Calu3 (cell line): ENCODE measurements around the gene RALGAPB. TPM values are rescaled to one million over a fixed set of nuclear protein-coding genes. Genes with fewer than 3 reads are reported as not detected.

ENCODE experiments used
- BruUV-seq: library from RNA; stranded (reverse); fragments of 400-500 nt; replicated peaks from 2 replicates; lab custom pipeline; 2021; lab: Mats Ljungman, UMichigan
- CTCF ChIA-PET: fragments of 300-600 bp; sonication (Branson Sonifier 250); formaldehyde crosslinking; loops from one replicate; lab custom pipeline; 2022; ENCODE audit warnings: antibody characterized with exemption; lab: Charles Lee
- DNase-seq: peaks from one replicate; pipeline ENCODE4 v3.0.0; 2022
- H3K27ac Mint-ChIP-seq: one replicate; pipeline ENCODE4 v1.8.0; 2022; ENCODE audit warnings: mixed read lengths; ENCODE audit not compliant: unreplicated experiment
- H3K27me3 Mint-ChIP-seq: one replicate; pipeline ENCODE4 v1.8.0; 2022; ENCODE audit warnings: mixed read lengths; ENCODE audit not compliant: unreplicated experiment
- H3K36me3 Mint-ChIP-seq: one replicate; pipeline ENCODE4 v1.8.0; 2022; ENCODE audit warnings: mild to moderate bottlenecking, moderate library complexity, mixed read lengths; ENCODE audit not compliant: insufficient read depth, unreplicated experiment
- H3K4me1 Mint-ChIP-seq: one replicate; pipeline ENCODE4 v1.8.0; 2022; ENCODE audit warnings: mild to moderate bottlenecking, low read depth, mixed read lengths; ENCODE audit not compliant: unreplicated experiment
- H3K4me3 Mint-ChIP-seq: one replicate; pipeline ENCODE4 v1.8.0; 2022; ENCODE audit warnings: mild to moderate bottlenecking, low read depth, moderate library complexity, mixed read lengths; ENCODE audit not compliant: unreplicated experiment
- H3K9me3 Mint-ChIP-seq: one replicate; pipeline ENCODE4 v1.8.0; 2022; ENCODE audit warnings: low read depth, mixed read lengths; ENCODE audit not compliant: unreplicated experiment
- CTCF ChIP-seq: fragments of 200-600 bp; IDR thresholded peaks from one replicate; pipeline ENCODE4 v1.8.0; 2022; ENCODE audit warnings: antibody characterized with exemption; ENCODE audit not compliant: unreplicated experiment
- intact Hi-C: fragments of 100-400 bp; cut with micrococcal nuclease; formaldehyde crosslinking; loops from one replicate; pipeline ENCODE4 v1.10.0; 2022; ENCODE audit not compliant: unreplicated experiment
- total RNA-seq: library from RNA; stranded (reverse); gene quantifications from 2 replicates; pipeline ENCODE4 v1.2.3, GENCODE V29; 2022

The RALGAPB gene
- total RNA-seq, 1 experiment from 2014 or later = 59.8 TPM

GRCh38 chr20:38426006-38426897, 46.4 kb upstream of the RALGAPB start:
- BruUV-seq = no TSS peak
- Mint-ChIP-seq H3K27ac (peak overlapping the region; percentile 28), H3K9me3 (no peaks in the 10 kb centered on the region), H3K36me3 (peaks cover 98% of the 10 kb centered on the region), H3K4me1 (peaks cover 46% of the 10 kb centered on the region), H3K27me3 (no peaks in the 10 kb centered on the region), H3K4me3 (peak overlapping the region; percentile 11)
- intact Hi-C loops = no loop called here
- no peak for TF ChIP-seq CTCF
- CTCF ChIA-PET = no interaction called here
- DNase-seq = no peak

GRCh38 chr20:38427655-38428023, 45.0 kb upstream of the RALGAPB start:
- no peak for TF ChIP-seq CTCF
- peaks cover 60% of the 10 kb centered on the region for H3K4me1 Mint-ChIP-seq
- CTCF ChIA-PET = no interaction called here
- DNase-seq = no peak
- H3K4me3 Mint-ChIP-seq = no peak overlapping the region
- H3K9me3 Mint-ChIP-seq = no peaks in the 10 kb centered on the region
- H3K27me3 Mint-ChIP-seq = no peaks in the 10 kb centered on the region
- no TSS peak for BruUV-seq
- H3K36me3 Mint-ChIP-seq = peaks cover 97% of the 10 kb centered on the region
- intact Hi-C loops = no loop called here
- peak overlapping the region; percentile 28 for H3K27ac Mint-ChIP-seq

- Mint-ChIP-seq H3K4me1 (peaks cover 63% of the 10 kb centered on the region), H3K27me3 (no peaks in the 10 kb centered on the region), H3K4me3 (no peak overlapping the region), H3K9me3 (no peaks in the 10 kb centered on the region), H3K27ac (no peak overlapping the region), H3K36me3 (peaks cover 98% of the 10 kb centered on the region)
- no peak for TF ChIP-seq CTCF
- DNase-seq = no peak
- CTCF ChIA-PET = no interaction called here
- BruUV-seq = no TSS peak
- intact Hi-C loops = no loop called here
These were observed 43.8 kb upstream of the RALGAPB start for GRCh38 chr20:38428800-38429199.

- no TSS peak for BruUV-seq
- Mint-ChIP-seq H3K9me3 (no peaks in the 10 kb centered on the region), H3K27ac (no peak overlapping the region), H3K4me3 (no peak overlapping the region), H3K4me1 (peaks cover 63% of the 10 kb centered on the region), H3K36me3 (peaks cover 98% of the 10 kb centered on the region), H3K27me3 (no peaks in the 10 kb centered on the region)
- intact Hi-C loops = no loop called here
- DNase-seq = no peak
- CTCF ChIA-PET = no interaction called here
- no peak for TF ChIP-seq CTCF
These were observed 43.3 kb upstream of the RALGAPB start for GRCh38 chr20:38429301-38429700.
